HL-60 (cell line): ENCODE data around the gene KRT81.

ENCODE experiments used
- CTCF ChIP-seq: IDR thresholded peaks from one replicate; pipeline ENCODE4 v1.5.1; 2011; ENCODE audit warnings: low read length, control low read depth, inconsistent platforms; ENCODE audit not compliant: insufficient read depth
- GABPA ChIP-seq: IDR thresholded peaks from 2 replicates; pipeline ENCODE4 v1.6.1; 2012; ENCODE audit warnings: low read depth
- POLR2AphosphoS5 ChIP-seq: IDR thresholded peaks from 2 replicates; pipeline ENCODE4 v1.6.1; 2012; ENCODE audit warnings: low read depth
- REST ChIP-seq: IDR thresholded peaks from 2 replicates; pipeline ENCODE4 v1.6.1; 2012; ENCODE audit warnings: low read depth; ENCODE audit not compliant: insufficient replicate concordance

GRCh38 chr12:52267699-52268098 is 23.6 kb downstream of the KRT81 start:
- no peak for TF ChIP-seq CTCF
- no peak for TF ChIP-seq REST
- TF ChIP-seq POLR2AphosphoS5, result no peak
- no peak for TF ChIP-seq GABPA
